Dermis blood vessel endothelial cell (primary cell): ENCODE results near the gene OTOR. TPM values are rescaled to one million over a fixed set of nuclear protein-coding genes. Genes with fewer than 3 reads are reported as not detected.

Experiments used
- DNase-seq: peaks from one replicate; pipeline ENCODE4 v3.0.0; 2010
- total RNA-seq: library from RNA; depleted of rRNA; stranded (reverse); fragments of >200 nt; gene quantifications from 2 replicates; pipeline ENCODE4 v1.2.3, GENCODE V29; 2014

OTOR gene
- total RNA-seq, 1 donor from 2014 or later = not detected

DNA sequence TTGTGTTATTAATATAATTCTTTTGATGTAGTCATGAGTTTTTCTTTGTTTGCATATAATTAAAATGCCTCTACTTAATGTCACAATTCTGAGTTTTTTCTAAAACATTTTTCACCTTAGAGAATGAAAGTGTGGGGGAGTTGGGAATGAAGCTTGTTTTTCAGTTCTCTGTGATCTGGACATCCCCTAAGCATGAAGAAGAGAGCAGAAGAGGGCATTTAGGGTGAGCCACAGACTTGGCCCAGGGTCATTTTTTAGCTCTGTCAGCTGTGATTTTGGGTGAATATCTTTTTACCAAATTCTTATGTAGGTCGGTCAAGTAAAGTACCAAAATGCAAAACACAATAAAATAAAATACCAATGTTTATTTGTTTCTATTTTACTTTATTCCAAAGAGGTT is 3.9 kb downstream of the OTOR start:
- DNase-seq = no peak

DNA sequence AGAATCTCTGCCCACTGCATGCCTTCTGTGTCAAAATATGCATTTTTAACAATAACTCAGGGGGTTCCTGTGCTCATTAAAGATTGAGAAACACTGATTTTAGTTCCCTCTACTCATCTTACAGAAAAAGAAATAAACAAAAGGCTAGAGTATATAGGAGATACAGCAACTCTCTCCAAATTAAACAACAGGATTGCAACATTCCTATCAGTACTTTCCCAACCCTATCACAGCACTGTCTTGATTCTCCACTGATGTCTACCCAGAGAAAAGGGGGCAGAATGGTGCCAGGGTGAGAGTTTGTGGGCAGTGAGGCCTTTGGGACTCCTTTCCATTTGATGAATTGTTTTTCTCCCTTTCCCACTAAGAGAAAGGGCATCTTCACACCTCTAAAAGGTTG is 4.7 kb downstream of the OTOR start:
- no peak for DNase-seq

DNA sequence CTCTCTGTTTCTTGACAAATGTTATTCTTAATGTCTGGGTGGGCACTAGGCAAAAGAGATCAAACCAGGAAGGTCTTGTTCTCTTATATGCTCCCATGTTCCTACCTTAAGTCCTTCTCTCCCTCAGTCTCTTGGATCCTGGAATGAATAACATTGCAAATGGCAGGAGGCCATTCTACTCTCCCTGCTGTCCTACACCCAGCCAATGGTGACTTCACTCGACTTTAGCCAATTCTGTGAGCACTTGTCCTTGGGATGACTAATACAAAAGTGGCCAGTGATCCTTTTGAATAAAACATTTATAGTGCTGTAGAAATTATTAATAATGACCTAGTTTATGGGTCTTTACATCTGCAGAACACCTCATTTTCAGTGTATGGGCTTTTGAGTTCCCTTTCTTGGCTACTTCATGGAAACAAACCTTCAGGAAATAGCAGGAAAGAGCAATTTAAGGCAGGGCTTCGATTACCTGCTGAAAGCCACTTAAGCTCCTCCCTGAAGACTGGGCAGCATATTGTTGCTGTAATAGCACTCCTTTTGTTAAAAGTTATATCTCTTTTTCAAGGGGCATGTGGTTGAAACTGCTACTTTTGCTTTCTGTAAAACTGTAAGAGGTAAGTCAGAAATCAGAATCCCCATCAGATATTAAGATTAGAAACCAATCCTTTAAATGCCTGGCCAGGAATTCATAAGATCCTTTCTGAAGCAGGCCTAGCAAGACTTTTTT is 10.5 kb downstream of the OTOR start:
- DNase-seq = no peak

DNA sequence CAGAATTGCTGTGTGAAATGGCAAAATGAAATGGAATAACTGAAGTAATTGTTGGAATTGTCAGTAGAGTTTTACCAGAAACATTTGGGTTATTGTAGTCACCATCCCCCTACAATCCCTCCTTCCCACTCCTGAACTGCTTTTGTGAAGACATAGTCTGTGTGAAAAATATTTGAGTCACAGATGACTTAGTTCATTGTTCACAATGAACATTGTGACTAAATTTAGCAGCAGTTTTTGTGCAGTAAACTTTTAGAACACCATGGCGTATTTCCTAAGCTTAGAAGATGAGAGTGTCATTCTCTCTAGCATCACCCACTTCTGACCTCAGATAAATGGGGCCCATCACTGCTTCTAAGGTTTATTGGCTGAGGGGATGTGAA is 11.0 kb downstream of the OTOR start:
- no peak for DNase-seq

DNA sequence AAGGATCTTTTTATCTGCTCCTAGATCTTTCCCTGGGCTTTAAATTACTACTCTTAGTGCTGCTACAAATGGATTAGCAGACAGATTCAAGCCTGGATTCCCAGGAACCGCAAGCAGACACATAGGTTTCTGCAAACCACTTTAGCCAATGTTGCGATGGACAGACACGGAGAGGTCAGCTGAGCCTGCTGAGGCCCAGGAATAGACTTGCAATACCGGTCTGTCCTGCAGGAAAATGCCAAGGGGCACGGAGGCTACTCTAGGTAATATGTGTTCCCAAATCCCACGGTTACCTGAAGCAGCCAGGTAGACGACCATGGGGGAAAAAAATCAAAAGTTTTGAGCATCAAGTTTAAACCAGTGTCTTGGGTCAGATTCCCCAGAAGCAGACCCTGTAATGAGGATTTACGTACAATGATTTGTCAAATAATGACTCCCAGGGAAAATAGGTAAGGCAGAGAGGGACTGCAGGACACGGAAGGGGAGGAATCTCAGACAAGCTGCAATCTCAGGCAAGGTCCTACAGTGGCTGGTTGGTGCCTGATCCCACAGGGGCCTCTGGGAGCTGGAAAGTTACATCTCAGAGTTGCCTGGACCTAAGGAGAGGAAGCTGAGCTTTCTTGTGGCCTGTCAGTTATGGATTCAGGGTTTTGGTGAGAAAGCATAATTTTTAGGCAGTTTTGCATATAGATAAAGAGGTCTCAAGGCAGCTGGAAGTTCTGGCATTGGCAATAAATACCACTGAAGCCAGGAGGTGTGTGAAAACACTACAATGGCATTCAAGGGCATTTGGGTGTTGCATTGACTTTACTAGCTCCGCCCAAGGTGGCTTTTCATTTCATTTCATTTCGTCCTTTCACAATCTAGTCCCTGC is 12.5 kb downstream of the OTOR start:
- no peak for DNase-seq

DNA sequence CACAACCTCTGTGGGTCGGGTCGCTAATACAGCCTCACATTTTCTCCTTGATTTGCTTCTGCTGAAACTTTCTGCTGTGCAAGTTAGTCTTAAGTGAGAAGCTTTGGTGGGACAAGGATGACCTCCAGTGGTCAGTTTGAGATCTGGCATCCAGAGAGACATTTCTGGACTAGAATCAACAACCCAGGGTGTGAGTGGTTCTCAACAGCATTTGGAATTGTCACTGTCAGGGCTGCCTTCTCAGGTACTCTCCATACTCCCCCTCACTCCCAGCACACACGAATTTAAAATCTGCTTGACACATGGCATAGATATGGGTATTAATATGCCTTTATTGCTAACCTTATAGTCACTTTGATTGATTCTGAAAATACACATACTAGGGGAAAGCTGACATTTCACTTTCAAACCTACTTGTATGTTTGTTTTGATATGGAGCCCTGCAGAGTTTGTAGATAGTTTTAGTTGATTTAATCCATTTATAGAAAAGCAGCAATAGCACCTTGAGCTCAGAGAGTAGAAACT is 13.2 kb downstream of the OTOR start:
- peak; percentile 82 for DNase-seq

DNA sequence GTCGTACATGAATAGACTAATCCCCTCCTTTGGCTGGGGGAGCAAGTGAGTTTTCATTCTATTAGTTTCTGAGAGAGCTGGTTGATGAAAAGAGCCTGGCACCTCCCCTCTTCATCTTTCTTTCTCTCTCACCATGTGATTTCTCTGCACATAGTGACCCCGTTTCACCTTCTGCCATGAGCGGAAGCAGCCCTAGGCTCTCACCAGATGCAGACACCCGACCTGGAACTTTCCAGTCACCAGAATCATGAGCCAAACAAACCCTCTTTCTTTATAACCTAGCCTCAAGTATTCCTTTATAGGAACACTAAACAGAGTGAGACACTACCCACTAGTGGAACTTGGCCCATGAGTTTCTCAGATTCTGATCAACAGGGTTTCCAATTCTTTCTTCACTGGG is 16.4 kb downstream of the OTOR start:
- DNase-seq = no peak

DNA sequence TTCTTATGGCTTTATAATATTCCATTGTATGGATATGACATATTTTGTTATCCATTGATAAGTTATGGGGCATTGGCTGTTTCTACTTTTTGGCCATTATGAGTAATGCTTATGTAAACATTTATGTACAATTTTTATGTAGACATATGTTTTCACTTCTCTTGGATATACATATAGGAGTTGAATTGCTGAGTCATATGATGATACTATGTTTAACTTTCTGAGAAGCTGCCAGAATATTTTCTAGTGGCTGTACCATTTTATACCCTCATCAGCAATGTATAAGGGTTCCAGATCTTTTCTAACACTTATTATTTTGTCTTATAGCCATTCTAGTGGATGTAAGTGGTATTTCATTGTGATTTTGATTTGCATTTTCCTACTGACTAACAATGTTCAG is 23.1 kb downstream of the OTOR start:
- DNase-seq = no peak

DNA sequence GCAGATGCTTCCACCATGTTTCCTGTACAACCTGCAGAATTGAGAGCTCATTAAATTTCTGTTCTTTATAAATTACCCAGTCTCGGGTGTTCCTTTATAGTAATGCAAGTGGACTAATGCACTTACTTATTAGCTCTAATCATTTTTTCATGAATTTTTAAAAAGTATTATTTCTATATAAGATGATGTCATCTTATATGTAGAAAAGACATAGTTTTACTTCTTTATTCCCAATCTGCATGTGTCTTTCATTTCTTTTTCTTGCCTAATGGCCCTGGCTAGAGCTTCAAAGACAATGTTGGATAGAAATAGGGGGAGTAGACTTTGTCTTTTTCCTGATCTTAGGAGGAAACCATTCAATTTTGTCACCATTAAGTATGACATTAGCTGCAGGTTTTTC is 27.8 kb downstream of the OTOR start:
- no peak for DNase-seq

DNA sequence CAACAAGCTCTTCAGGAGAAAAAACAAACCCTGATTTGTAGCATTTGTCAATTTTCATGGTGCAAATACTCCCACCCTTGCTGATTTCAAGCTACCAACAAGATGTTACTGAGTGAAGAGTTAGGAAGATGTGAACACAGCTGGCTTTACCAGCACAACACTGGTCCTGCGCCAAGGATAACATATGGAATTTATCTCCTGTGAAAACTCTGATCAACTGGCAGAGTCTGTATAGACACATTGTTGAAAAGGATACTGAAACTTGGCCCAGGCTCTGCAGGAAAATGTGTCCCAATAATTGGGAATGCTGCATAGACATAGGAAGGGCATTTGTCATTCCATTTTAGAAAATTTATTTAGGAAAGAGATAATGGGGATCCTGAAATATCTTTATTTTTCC is 29.0 kb downstream of the OTOR start:
- no peak for DNase-seq

DNA sequence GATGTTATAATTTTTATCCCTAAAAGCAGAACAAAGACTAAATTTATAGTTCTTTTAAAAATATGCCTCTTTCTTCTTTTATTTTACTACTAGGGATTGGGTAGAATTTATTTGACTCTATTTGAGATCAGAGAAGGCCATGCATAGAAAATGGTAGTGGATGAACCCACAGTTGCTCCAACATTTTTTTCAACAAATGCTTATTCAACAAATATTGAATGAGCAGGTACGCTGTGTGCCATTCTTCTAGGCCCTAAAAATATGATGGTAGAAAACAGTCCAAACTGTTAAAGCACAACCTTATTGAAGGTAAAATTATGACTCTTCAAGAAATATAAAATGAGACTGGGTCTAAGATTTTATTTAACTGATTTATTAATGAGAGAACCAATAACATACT is 30.0 kb downstream of the OTOR start:
- no peak for DNase-seq

DNA sequence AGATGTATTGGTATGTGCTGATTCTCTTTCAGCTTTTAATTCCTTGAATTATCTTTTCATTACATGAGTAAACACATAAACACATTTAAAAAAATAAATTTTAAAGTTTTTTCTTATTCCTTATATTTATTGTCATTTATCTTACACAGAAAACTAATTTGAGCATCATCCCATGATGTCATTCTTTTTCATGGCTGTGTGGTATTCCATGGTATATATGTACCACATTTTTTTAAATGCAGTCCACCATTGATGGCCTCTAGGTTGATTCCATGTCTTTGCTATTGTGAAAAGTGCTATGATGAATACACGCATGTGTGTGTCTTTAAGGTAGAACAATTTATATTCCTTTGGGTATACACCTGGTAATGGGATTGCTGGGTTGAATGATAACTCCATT is 33.3 kb downstream of the OTOR start:
- DNase-seq = no peak

DNA sequence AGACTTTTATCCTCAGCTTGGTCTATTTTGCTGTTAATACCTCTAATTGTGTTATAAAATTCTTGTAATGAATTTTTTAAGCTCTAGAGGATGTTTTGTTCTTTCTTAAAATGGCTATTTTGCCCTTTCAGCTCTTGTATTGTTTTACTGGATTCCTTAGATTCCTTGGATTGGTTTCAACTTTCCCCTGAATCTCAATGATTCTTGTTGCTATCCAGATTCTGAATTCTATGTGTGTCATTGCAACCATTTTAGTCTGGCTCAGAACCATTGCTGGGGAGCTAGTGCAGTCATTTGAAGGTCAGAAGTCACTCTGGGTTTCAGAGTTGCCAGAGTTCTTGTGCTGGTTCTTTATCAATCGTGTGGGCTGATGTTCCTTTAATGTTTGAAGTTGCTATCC is 37.1 kb downstream of the OTOR start:
- peak; percentile 37 for DNase-seq

Other genes with a start within 250 kb of the OTOR start
- 9.7 and 12.9 TPM in 2 replicates for gene KIF16B, start 174.9 kb upstream of the OTOR start, total RNA-seq
- 51.2 and 55.8 TPM in 2 replicates for gene SNRPB2, start 18.3 kb upstream of the OTOR start, total RNA-seq